H4 (cell line): ENCODE data around the gene ZIC1. TPM values are rescaled to one million over a fixed set of nuclear protein-coding genes. Genes with fewer than 3 reads are reported as not detected.

Experiments
- DNase-seq: peaks from one replicate; pipeline ENCODE4 v3.0.0-alpha.2; 2015; ENCODE audit warnings: low spot score
- total RNA-seq: library from RNA; depleted of rRNA; stranded (reverse); fragments of >200 nt; shearing (Covaris generic); gene quantifications from 2 replicates; pipeline ENCODE4 v1.2.3, GENCODE V29; 2014; rRNA removed

The ZIC1 gene
- 20.8 and 34.1 TPM in 2 replicates for total RNA-seq

DNA sequence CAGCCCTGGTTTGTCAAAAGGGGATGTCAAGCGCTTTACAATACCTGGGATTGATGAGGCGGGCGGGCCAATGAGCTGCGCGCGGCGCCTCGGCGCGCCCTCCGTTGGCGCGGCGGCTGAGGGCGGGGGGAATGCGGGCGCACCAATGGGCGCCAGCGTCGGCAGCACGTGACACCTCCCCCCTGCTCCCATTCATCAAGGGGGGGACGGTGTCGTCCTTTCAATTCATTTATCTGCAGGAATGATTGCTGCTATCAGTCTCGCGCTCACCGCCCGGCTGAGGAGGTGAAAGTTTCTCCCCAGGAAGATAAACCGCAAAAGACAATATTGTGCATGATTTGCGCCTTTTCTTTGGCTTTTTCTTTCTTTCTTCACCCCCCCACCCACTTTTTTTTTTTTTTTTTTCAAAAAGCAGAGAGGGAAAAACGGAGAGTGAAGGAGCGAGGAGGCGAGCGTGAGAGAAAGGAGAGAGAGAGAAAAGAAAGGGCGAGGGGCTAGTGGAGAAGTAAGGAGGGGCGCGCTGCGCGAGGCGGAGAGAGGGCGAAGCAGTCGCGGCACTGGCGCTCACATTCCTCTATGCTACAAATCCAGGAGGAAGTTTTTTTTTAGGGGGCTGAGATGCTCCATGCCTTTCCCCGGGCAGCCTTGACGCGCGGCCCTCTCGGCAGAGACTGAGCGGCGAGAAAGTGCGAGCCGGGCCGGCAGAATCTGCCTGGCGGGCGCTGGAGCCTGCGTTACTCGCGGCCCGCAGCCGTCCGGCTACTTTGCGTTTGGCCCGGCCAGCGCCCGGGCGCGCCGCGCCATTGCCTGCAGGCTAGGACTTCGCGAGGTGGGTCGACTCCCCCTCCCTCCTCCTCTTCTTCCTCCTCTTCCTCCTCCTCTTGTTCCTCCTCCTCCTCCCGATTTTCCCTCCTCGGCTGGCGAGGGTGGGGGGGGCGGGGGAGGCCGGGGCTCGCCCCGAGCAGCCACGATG lies at the start of gene ZIC1:
Gene ZIC1, plus strand, starts transcription at position 223 of the 973 bp plus-strand sequence. Its CDS starts 748 bp downstream, at position 971.
- peak; percentile 84 for DNase-seq

DNA sequence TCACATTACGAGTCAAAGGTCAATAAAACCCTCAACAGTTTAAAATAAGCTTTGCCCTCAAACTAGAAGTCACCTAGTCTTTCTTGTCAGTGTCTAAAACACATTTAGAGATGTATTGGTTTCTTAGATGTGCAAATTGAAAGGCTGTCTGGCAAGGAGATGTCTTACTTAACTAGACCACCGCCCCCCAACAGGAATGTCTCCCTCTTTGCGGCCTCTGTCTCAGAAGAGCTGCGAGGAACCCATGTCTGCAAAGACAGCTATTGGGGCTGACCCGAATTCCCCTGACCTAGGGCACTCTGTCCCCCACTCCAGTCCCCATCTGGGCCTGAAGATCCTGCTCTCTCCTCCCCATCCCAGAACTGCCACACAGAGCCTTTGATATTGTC lies 49.1 kb upstream of the ZIC1 start:
- no peak for DNase-seq

DNA sequence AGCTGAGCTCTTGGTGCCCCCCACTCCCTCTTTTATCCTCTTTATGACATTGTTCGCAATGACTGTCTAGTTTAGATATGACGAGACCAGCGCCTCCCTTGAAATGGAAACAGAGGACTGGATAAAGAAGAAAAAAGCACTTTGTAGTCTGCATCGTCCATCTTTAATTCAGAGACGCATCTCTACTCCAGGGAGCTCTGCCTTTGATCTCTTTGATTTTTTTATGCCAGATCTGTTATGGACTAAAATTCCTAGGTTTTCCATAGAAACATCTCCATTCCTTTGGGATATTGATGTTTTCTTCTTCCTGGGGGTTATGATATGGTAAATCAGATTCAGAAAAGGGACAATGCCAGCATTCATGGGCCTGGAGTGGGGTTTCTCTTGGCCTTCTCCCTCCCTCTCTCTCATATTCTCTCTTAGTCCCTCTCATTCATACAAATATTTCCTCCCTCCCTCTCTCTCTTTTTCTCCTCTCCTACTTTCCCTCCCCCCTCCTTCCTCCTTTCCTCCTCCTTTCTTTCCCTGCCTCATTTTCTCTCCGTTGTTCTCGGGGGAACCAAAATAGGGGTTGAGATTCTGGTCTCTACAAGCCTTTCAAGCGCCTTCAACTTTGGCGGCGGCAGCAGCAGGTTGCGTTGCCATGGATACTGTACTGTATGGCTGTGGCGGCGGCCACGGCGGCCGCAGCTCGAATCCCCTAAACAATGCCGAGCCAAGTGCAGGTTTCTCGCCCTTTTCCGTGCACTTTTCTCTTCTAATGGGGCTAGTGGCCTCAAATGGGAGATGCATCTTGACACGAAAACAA lies 48.3 kb upstream of the ZIC1 start:
- no peak for DNase-seq

DNA sequence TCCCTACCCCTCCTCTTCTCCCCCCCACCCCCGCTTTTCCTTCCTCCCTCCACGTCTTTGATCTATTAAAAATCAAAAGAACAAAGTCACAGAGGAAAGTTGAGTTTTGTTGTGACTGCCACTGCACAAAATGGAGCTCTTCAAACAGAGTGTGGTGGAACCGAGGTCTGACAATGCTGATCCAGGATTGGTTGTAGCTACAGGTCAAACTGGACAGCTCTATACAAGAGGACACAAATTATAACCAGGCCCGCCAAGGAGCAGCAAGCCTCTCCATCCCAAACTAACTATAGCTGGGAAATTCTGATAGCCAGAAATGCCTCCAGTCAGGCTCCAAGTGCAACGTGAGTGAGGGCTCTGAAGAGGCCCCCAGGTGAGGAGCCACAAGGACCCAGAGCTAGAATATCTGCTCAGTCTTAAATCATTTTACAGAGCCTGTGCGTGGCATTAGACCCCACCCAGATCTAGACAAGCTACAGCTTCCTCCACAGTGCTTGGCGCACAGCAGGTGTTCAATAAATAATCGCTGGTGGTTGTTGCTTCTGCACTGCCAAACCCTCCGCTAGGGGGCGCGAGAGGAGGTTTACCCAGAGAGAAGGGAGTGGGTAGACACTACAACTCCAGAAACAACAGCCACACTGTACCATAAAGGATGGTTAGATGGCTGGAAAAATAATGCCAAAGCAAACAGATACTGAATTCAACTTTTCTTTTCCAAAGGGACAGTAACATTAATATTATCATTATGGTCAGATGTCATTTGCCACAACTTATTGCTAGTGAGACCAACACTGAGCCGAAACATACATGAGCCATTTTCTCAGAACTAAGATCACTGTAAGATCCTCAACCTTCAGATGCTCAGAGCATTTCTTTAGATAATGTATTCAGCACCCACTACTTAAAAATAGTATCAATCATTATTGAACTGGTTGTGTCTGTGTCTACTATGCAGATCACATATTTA lies 47.4 kb upstream of the ZIC1 start:
- peak; percentile 51 for DNase-seq

DNA sequence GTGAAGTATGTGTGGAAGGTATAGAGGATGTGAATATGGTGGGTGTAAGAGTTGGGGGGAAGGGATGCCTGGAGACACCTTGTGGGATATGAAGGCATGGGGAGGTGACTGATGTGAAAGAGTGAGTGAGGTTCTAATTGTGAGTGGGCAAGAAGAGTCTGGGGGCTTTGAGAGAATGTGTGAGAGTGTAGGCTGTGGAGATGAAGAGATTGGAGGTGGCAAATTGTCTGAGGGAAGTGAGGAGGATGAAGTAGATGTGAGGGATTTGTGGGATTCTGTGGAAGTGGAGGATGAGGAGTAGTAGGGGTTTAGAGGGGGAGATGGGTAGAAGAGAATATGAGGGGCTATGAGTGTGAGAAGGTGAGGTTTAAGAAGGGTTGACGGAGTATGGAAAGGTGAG lies 44.4 kb upstream of the ZIC1 start:
- DNase-seq: no peak

DNA sequence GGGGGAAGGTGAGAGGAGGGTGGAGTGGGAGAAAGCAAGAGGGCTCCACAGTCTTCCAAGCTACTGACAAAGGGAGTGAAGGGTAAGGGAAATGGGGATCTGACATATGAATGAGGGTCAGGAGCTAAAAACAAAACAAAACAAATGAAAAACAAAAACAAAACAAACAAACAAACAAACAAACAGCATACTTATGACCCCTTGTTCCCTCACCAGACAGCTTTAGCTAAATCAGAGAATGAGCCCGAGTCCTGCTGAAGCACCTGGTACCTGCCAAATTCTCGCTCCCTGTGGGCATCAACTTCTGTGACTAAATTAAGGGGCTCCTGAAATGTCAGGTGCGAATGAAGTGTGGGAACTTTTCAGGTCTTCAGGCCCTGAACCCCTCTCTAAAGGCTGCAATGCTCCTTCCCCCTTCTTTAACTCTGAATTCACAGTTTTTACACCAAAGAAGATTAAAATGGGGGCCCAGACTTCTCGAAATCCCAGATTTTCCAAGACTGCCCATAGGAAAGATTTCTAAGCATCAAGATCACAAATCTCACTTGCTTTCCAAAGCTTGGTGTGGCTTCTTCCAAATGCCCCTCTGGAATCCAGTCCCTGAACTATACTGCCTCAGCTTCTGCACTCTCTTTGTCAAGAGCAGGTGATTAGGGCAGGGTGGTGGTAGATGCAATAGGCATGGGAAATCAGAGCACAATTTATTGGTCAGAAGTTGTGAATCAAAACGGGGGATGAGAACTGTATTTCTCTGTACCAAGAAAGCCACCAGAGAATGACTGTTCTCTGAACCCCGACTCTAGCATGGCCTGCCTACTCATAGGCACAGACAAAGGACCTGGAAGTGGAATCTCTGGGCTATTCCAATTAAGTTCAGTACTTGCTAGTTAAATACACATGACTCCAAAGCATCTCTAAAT lies 43.7 kb upstream of the ZIC1 start:
- no peak for DNase-seq

DNA sequence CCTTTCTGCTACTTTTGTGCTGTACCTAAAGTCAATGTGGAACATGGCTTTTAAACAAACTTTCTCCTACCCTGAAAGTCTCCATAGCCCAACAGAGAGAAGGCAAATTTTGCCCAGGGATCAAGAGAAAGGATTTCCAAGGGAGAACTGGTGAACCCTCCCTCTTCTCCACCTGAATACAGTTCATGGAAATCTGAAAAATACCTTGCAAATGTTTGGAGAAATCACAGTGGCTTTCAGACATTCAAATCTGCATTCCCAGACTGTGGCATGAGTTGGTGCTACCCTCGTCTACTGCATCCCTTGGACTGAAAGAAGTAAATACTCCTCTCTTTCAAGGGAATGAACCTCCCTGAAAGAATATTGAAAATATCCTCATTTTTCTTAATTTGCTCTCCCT lies 41.5 kb upstream of the ZIC1 start:
- no peak for DNase-seq

DNA sequence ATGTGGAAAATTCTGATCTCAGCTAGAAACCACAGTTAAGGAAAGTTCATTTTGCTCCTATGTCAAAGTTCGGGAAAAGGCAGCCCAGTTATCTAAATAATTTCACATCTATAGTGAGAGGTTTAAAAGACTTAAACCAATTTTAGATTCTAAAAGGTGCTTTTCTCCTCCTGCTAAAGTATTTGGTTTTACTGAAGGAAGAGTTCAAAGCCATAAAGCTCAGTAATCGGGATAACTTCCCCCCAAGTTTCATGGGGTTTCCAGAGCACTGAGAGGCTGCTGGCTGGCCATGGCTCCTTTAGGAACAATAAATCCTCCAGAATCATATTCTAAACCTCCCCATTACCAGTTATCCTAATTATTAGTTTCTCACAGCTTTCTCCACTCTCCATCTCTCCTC lies 41.0 kb upstream of the ZIC1 start:
- DNase-seq: no peak

DNA sequence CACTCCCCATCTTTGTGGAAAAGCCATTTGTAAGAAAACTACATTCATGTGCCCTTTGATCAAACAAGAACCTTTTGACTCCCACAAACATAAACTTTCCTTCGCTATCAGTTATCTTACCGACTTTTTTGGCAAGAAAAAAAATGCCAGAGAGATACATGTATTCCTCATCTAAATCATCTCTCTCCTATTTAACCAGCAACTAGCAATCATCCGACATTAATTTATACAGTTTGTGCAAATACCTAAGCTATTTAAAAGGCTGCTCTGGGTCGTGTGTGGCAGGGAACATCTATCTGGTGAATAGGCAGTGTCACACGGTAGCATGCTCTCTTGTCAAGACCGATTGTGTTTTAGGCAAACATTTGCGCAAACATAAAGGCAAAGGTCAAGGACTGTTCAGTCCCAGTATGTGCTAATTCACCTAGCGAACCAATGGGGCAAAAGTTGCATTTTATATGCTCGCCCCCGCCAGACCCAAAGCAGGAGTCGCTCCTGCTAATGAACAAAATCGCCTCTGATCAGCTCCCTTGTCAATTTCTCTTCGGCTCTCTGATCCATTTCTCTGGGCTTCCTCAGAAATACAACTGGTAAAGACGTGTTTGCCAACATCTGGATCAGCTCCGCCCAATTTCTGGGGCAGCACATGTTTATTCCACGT lies 40.5 kb upstream of the ZIC1 start:
- DNase-seq: no peak

DNA sequence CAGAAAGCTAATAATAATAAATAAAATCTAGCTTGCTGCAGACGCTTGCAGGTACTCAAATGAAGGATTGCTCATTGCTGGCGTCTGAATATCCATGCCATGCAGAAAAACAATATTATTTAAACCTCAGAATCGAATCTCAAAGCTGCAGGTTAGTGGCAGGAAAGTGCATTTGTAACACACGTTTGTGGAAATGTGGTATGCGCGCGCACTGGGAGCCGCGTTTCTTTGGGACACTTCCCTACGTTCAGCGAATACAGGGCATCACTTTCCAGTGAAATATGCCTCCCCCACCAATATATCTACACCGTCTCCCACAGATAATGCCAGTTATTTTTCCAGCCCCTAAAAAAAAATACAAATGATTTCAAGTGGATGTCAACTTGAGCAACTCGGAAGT lies 39.9 kb upstream of the ZIC1 start:
- no peak for DNase-seq

DNA sequence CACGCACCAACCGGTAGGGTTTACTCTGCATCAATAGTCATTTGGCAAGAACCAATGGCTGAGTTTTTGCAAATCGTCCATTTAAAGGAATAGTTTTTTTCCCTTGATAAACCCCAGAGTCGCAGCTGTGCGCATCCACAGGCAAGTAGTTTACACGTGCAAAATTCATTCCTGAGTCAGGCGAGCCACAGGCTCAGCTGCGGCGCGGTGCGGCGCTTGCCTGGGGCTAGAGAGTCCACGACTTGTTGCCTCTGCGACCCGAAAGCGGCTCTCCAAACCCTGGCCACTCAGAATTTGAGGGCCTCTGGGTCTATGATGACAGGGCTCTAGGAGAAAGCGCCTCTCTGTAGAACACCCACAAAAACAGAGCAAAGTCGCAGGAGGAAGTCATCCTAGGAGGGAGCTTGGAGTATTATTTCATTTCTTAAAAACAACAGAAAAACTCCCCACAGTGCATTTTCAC lies 39.5 kb upstream of the ZIC1 start:
- DNase-seq: no peak

DNA sequence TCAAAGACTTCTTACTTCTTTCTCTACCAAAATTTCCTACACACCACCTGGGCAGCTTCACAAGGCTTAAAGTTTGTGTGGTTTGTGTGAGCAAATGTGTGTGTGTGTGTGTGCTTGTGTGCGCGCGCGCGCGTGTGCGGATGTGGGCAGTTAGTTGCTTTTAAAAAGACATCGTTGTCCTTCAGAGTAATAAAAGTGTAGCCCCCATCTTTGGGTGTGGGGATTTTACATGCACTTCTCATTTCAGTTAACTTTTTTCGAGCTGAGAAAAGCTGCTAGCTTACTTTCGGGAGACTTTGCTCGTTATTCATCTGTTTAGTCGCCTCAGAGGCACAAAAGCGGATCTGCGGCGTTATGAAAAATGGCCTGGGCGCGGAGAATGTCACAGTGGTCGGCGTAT lies 38.8 kb upstream of the ZIC1 start:
- DNase-seq: no peak

DNA sequence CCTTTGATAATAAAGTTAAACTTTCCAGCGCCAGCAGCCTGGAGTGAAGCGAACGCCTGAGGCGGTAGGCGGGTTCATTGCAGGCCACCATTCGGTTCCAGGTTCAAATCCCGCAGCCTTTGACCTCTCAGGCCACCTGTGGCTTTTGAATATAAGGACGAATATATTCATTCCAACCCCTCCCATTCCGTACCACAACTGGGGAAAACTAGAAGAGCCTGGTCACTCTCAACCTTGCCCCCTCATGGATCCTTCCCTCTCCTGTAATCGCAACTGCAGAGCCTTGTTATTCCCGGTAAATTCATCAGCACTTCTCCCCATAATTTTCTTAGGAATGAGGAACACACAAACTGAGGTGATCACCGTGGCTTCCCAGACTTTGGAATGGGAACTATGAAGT lies 38.0 kb upstream of the ZIC1 start:
- DNase-seq: no peak

DNA sequence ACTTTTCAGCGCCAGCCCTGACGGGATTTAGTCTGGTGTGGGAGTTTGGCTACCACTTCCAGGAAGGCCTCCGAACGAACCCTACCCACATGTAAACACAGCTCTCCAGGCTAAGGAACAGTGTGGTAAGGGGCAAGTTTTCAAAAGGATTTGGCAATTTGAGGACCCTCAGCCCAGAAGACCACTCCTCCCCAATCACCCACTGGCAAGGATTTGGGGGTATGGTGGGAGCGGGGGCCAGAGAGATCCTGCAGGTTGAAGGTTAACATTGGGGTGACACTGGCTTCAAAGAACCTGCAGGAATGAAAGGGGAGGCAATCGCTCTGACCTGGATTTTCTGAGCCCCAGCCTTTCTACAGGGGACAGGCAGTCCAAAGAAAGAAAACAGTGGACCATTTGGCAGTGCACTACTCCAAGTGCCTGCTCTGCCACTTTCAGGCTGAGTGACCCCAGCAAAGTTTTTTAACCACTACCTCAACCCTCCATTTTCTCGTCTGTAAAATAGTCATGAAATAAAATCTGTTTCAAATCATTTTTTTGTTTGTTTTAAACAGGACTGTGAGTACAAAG lies 37.3 kb upstream of the ZIC1 start:
- no peak for DNase-seq

DNA sequence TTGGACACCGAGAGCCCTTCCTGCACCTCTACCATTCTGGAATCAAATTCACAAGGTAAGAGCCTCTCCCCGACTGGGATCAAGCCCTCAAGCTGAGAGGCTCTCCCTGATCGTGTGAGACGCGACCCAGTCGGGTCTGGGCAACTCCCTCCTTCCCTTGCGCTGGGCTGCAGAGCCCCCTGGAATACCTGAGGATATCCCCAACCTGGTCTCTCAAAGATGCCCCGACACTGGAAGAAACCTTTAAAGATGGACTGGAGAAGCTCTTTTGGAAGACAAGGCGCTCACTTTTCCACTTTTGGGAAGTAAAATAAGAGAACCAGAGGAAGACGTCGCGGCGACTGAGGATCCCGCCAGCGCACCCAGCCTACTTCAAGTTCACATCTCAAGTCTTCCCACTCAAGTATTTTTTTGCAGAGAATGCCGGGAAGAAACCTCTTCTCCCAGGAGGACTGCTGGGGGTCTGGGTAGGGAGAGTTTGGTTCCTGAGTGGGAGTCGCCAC lies 36.6 kb upstream of the ZIC1 start:
- DNase-seq: no peak

DNA sequence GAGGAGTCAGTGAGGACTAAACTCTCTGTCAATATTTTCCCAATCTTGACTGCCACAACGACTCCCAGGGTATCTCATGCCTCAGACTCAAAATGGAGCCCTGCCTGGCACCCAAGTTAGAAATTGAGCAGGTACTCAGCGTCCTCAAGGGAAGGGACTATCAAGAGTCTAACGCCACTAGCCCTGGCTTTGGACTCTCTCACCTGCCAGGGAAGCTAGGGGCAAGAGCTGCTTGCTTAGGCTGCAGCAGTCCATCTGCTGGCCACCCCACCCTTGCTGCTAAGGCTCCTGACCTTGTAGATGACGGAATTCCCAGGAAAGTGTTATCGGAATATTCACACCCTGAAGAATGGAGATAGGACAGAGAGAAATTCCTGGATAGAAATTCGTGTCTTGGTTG lies 35.9 kb upstream of the ZIC1 start:
- no peak for DNase-seq

DNA sequence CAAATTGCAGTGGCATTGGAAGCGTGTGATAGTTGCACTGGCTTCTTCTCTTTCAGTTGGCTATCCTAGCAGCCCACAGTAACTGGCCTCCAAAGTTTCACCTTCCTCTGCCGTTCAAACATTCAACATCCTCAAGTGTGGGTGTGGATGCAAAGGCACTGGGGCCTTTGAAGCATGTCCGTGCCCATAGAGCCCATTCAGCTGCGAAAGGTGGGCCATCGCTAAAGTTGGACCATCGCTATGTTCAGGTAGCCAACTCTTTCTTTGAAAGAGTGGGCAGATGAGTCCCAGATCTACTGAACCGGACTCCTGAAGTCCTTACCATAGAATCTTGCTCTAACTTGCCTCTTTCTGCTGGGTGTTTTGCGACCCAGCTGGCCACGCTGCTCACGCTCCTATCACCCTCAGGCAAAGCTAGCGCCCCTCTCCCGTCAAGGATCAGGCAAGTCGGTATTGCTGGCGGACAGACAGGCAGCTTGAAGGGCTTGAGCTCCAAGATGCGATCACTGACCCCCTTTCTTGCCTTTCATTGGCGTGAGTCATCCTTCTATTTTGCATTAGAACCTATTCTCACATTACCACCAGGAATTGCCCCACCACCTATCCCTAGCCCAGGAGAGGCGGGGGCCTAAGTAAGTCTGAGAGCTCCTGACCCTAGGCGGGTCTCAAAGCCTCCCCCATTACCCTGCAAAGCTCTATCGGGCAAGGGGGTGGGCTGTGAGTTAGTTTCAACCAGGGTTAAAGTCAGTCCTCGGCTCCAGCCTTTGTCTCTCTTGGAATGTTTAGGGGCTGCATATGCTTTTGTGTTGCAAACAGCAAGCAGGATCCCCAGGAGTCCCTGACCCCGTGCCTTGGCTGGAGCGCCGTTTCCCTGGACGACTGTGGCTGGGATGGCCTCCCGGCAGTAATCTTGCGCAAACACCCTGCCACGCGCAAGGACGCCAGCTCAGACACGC lies 31.5 kb upstream of the ZIC1 start:
- no peak for DNase-seq

DNA sequence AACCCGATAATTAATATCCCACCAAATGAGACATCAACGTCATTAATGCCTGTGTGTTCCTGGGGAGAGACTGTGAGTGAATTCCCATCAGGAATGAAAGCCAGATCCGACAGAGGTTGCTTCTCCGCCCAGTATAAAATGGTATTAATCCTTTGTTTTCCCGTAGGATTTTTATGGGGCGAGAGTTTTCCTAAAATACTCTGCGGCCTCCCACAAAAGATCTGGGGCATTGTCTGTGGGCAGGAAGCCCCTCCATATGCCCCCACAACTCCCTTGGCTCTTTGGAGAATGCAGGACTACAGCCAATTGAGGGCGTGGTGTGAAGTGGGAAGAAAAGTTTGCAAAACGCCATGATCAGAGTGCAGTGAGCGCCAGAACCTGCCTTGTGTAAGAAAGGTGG lies 29.5 kb upstream of the ZIC1 start:
- no peak for DNase-seq
